Neural progenitor cell (in vitro differentiated cells): Measurements from ENCODE around the gene SARDH. TPM values are rescaled to one million over a fixed set of nuclear protein-coding genes. Genes with fewer than 3 reads are reported as not detected.

ENCODE experiments used
- DNase-seq: peaks from one replicate; pipeline ENCODE4 v3.0.0-alpha.2; 2016; ENCODE audit warnings: low spot score
- H2AFZ ChIP-seq: fragments of 200-600 bp; sonication (generic); replicated peaks from 2 replicates; pipeline ENCODE4 v1.6.1; 2016; ENCODE audit warnings: antibody characterized with exemption
- H3F3A ChIP-seq: fragments of 200-600 bp; sonication (generic); 2 replicates; pipeline ENCODE4 v1.6.1; 2016; ENCODE audit warnings: antibody characterized with exemption, low read depth
- H3K27ac ChIP-seq: fragments of 200-600 bp; sonication (generic); 2 replicates; pipeline ENCODE4 v1.5.1; 2016; ENCODE audit warnings: mild to moderate bottlenecking
- H3K27me3 ChIP-seq: fragments of 200-600 bp; sonication (generic); 2 replicates; pipeline ENCODE4 v1.6.1; 2016; ENCODE audit warnings: mild to moderate bottlenecking, moderate library complexity
- H3K36me3 ChIP-seq: fragments of 200-600 bp; sonication (generic); 2 replicates; pipeline ENCODE4 v1.5.1; 2016
- H3K4me1 ChIP-seq: fragments of 200-600 bp; sonication (generic); 2 replicates; pipeline ENCODE4 v1.6.1; 2016; ENCODE audit warnings: mixed run types
- H3K4me2 ChIP-seq: fragments of 200-600 bp; sonication (generic); 2 replicates; pipeline ENCODE4 v1.6.1; 2016
- H3K4me3 ChIP-seq: fragments of 200-600 bp; sonication (generic); 2 replicates; pipeline ENCODE4 v1.5.1; 2016
- H3K79me2 ChIP-seq: fragments of 200-600 bp; sonication (generic); 2 replicates; pipeline ENCODE4 v1.6.1; 2016; ENCODE audit warnings: low read depth
- H3K9ac ChIP-seq: fragments of 200-600 bp; sonication (generic); 2 replicates; pipeline ENCODE4 v1.6.1; 2016
- H3K9me3 ChIP-seq: fragments of 200-600 bp; sonication (generic); 2 replicates; pipeline ENCODE4 v1.5.1; 2016; ENCODE audit warnings: low read depth
- H4K20me1 ChIP-seq: fragments of 200-600 bp; sonication (generic); 2 replicates; pipeline ENCODE4 v1.6.1; 2016; ENCODE audit warnings: low read depth
- H3K27ac Mint-ChIP-seq: 3 replicates; pipeline ENCODE4 v1.8.0; 2021; ENCODE audit warnings: mixed read lengths
- H3K27me3 Mint-ChIP-seq: 2 replicates; pipeline ENCODE4 v1.8.0; 2022; ENCODE audit warnings: low read depth, mild to moderate bottlenecking, inconsistent platforms, moderate library complexity, mixed read lengths; ENCODE audit not compliant: insufficient read depth
- H3K36me3 Mint-ChIP-seq: 3 replicates; pipeline ENCODE4 v1.8.0; 2021; ENCODE audit warnings: mixed read lengths
- H3K4me1 Mint-ChIP-seq: 3 replicates; pipeline ENCODE4 v1.8.0; 2021; ENCODE audit warnings: mixed read lengths
- H3K4me3 Mint-ChIP-seq: 3 replicates; pipeline ENCODE4 v1.8.0; 2021; ENCODE audit warnings: mild to moderate bottlenecking, moderate library complexity, mixed read lengths
- H3K9me3 Mint-ChIP-seq: 3 replicates; pipeline ENCODE4 v1.8.0; 2020; ENCODE audit warnings: mixed read lengths
- CTCF ChIP-seq: fragments of 200-600 bp; sonication (generic); IDR thresholded peaks from 2 replicates; pipeline ENCODE4 v1.5.1; 2017; ENCODE audit warnings: antibody characterized with exemption, mild to moderate bottlenecking
- EZH2 ChIP-seq: fragments of 200-600 bp; sonication (generic); IDR thresholded peaks from 2 replicates; pipeline ENCODE4 v1.6.1; 2017; ENCODE audit warnings: antibody characterized with exemption, mild to moderate bottlenecking, moderate library complexity
- EZH2phosphoT487 ChIP-seq: fragments of 200-600 bp; sonication (generic); IDR thresholded peaks from 2 replicates; pipeline ENCODE4 v1.6.1; 2017; ENCODE audit warnings: antibody characterized with exemption
- total RNA-seq: library from RNA; depleted of rRNA; stranded (reverse); fragments of >200 nt; gene quantifications from 2 replicates; pipeline ENCODE4 v1.2.3, GENCODE V29; 2015; ENCODE audit warnings: low replicate concordance

Gene SARDH
- total RNA-seq, 1 donor from 2014 or later: 3.9 TPM

GRCh38 chr9:133642708-133643361, 95.3 kb downstream of the SARDH start:
- peaks cover 30% of the 10 kb centered on the region for H3K4me1 Mint-ChIP-seq
- no peak overlapping the region for H3K4me3 Mint-ChIP-seq
- Histone ChIP-seq H3F3A (no peaks in the 10 kb centered on the region), H3K79me2 (no peaks in the 10 kb centered on the region), H3K4me1 (peaks cover 18% of the 10 kb centered on the region), H3K27me3 (no peaks in the 10 kb centered on the region), H3K9me3 (no peaks in the 10 kb centered on the region), H3K9ac (no peak overlapping the region), H3K4me2 (no peak overlapping the region), H3K27ac (no peak overlapping the region), H2AFZ (no peak overlapping the region), H4K20me1 (no peaks in the 10 kb centered on the region), H3K36me3 (no peaks in the 10 kb centered on the region), H3K4me3 (no peak overlapping the region)
- H3K27ac Mint-ChIP-seq: no peak overlapping the region
- TF ChIP-seq CTCF: no peak
- no peak for TF ChIP-seq EZH2phosphoT487
- TF ChIP-seq EZH2: no peak
- DNase-seq: no peak
- peaks cover 11% of the 10 kb centered on the region for H3K27me3 Mint-ChIP-seq
- no peaks in the 10 kb centered on the region for H3K9me3 Mint-ChIP-seq
- no peaks in the 10 kb centered on the region for H3K36me3 Mint-ChIP-seq

- Histone ChIP-seq H3K4me1 (peaks cover 18% of the 10 kb centered on the region), H3K36me3 (no peaks in the 10 kb centered on the region), H3K4me3 (no peak overlapping the region), H3K27ac (no peak overlapping the region), H3K9me3 (no peaks in the 10 kb centered on the region), H3K79me2 (no peaks in the 10 kb centered on the region), H4K20me1 (no peaks in the 10 kb centered on the region), H3K4me2 (no peak overlapping the region), H3K9ac (no peak overlapping the region), H3K27me3 (no peaks in the 10 kb centered on the region), H2AFZ (no peak overlapping the region), H3F3A (no peaks in the 10 kb centered on the region)
- Mint-ChIP-seq H3K9me3 (no peaks in the 10 kb centered on the region), H3K36me3 (no peaks in the 10 kb centered on the region), H3K4me3 (no peak overlapping the region), H3K27ac (no peak overlapping the region), H3K4me1 (peaks cover 31% of the 10 kb centered on the region), H3K27me3 (peaks cover 11% of the 10 kb centered on the region)
- DNase-seq: no peak
- TF ChIP-seq EZH2 (no peak), EZH2phosphoT487 (no peak), CTCF (no peak)
Measured at GRCh38 chr9:133641861-133642595, 96.1 kb downstream of the SARDH start.

GRCh38 chr9:133641396-133641655, 96.8 kb downstream of the SARDH start:
- no peak overlapping the region for H3K4me3 Mint-ChIP-seq
- no peak overlapping the region for H3K27ac Mint-ChIP-seq
- Histone ChIP-seq H2AFZ (no peak overlapping the region), H3K4me3 (no peak overlapping the region), H3F3A (no peaks in the 10 kb centered on the region), H3K27me3 (no peaks in the 10 kb centered on the region), H3K79me2 (no peaks in the 10 kb centered on the region), H3K27ac (no peak overlapping the region), H3K36me3 (no peaks in the 10 kb centered on the region), H3K4me1 (peaks cover 18% of the 10 kb centered on the region), H4K20me1 (no peaks in the 10 kb centered on the region), H3K4me2 (no peak overlapping the region), H3K9ac (no peak overlapping the region), H3K9me3 (no peaks in the 10 kb centered on the region)
- H3K4me1 Mint-ChIP-seq: peaks cover 35% of the 10 kb centered on the region
- no peak for TF ChIP-seq CTCF
- TF ChIP-seq EZH2: no peak
- TF ChIP-seq EZH2phosphoT487: no peak
- DNase-seq: no peak
- no peaks in the 10 kb centered on the region for H3K36me3 Mint-ChIP-seq
- no peaks in the 10 kb centered on the region for H3K9me3 Mint-ChIP-seq
- H3K27me3 Mint-ChIP-seq: peaks cover 11% of the 10 kb centered on the region
